ENCODE data around the gene ZNF74.
"Not testable (repeated sequence)": the region's sequence is repeated elsewhere in the genome, so short reads cannot be mapped to it uniquely, and the experiment has no call there.

The ZNF74 gene

DNA sequence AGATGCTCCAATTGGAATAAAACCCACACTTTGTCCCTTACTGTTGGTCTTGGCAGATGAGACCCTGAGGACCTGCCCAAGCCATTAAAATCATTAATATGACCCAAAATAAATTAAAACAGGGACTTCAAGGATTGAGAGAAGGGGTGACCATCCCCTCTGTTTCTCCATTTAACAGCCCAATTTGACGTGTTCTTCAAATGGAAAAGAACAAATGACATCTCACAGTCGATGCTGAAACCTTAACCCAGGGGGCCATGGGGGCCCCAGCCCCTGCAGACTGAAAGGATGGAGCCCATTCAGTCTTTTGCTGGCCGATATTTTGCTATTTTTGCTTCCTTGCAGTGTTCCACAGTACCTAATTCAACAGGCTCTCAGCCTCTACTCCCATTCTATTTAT is 20.5 kb downstream of the ZNF74 start:
- H2BK15ac ChIP-seq (ENCODE audit: low read length), result no peak overlapping the region
- no peak overlapping the region for H3K27ac ChIP-seq (replicated peaks; ENCODE audit: low read length)
- no CpG with 5 or more reads among the region's 3 CpGs for WGBS, 2 donors (ENCODE audit: extremely low coverage in 2 of 2, insufficient read length in 2 of 2, insufficient replicate concordance in 1 of 2)

DNA sequence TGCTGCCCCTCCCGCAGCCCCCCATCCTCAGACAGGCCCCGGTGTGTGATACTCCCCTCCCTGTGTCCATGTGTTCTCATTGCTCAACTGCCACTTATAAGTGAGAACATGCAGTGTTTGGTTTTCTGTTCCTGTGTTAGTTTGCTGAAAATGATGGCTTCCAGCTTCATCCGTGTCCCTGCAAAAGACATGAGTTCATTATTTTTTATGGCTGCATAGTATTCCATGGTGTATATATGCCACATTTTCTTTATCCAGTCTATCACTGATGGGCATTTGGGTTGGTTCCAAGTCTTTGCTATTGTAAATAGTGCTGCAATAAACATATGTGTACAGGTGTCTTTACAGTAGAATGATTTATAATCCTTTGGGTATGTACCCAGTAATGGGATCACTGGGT is 21.3 kb downstream of the ZNF74 start:
- not testable (repeated sequence) for H3K4me2 ChIP-seq (ENCODE audit: insufficient read depth, low read length, poor library complexity, severe bottlenecking); H2AK5ac ChIP-seq (ENCODE audit: low read depth, low read length); H3K36me3 ChIP-seq (replicated peaks in 1 of 2; ENCODE audit: control insufficient read depth in 2 of 2, insufficient read depth in 2 of 2, low read length in 2 of 2); H3K18ac ChIP-seq (ENCODE audit: low read length); H3K4me3 ChIP-seq (ENCODE audit: low read length in 2 of 2); H3K9ac ChIP-seq (ENCODE audit: low read depth, low read length, poor library complexity); H3K4ac ChIP-seq (ENCODE audit: low read length); H2BK12ac ChIP-seq (ENCODE audit: low read length); H4K8ac ChIP-seq (ENCODE audit: low read depth, low read length); H3K14ac ChIP-seq (ENCODE audit: low read length); H3K79me1 ChIP-seq (ENCODE audit: low read depth, low read length); H4K91ac ChIP-seq (ENCODE audit: low read depth, low read length, poor library complexity); H2BK5ac ChIP-seq (ENCODE audit: low read length); H3K23ac ChIP-seq (ENCODE audit: low read depth, low read length, poor library complexity); H2BK15ac ChIP-seq (ENCODE audit: low read length); H3K27me3 ChIP-seq (ENCODE audit: control insufficient read depth in 3 of 3, insufficient read depth in 3 of 3, low read depth in 1 of 3, low read length in 3 of 3); H2AFZ ChIP-seq (ENCODE audit: low read length); DNase-seq (ENCODE audit: low spot score); H3K27ac ChIP-seq (replicated peaks; ENCODE audit: low read length); H2BK120ac ChIP-seq (ENCODE audit: low read depth, low read length); H3K9me3 ChIP-seq (replicated peaks in 1 of 2; ENCODE audit: control insufficient read depth in 2 of 2, insufficient read depth in 1 of 2, low read depth in 1 of 2, low read length in 2 of 2)
- peaks cover 2 to 12% of the 10 kb centered on the region in 2 donors for H3K4me1 ChIP-seq (ENCODE audit: control insufficient read depth in 2 of 2, insufficient read depth in 1 of 2, low read depth in 1 of 2, low read length in 2 of 2)
- WGBS, 2 donors (ENCODE audit: extremely low coverage in 2 of 2, insufficient read length in 2 of 2, insufficient replicate concordance in 1 of 2), result no CpG with 5 or more reads among the region's 3 CpGs

More for the DNA sequence above, 20.5 kb downstream of the ZNF74 start:
- Histone ChIP-seq H3K14ac (ENCODE audit: low read length) (no peak overlapping the region), H4K91ac (ENCODE audit: low read depth, low read length, poor library complexity) (no peak overlapping the region), H2AK5ac (ENCODE audit: low read depth, low read length) (no peak overlapping the region), H4K8ac (ENCODE audit: low read depth, low read length) (no peak overlapping the region), H3K79me1 (ENCODE audit: low read depth, low read length) (no peaks in the 10 kb centered on the region), H3K4me3 (ENCODE audit: low read length in 2 of 2) (no peak overlapping the region), H3K9me3 (replicated peaks in 1 of 2; ENCODE audit: control insufficient read depth in 2 of 2, insufficient read depth in 1 of 2, low read depth in 1 of 2, low read length in 2 of 2) (no peaks in the 10 kb centered on the region), H3K9ac (ENCODE audit: low read depth, low read length, poor library complexity) (no peak overlapping the region), H3K27me3 (ENCODE audit: control insufficient read depth in 3 of 3, insufficient read depth in 3 of 3, low read depth in 1 of 3, low read length in 3 of 3) (no peaks in the 10 kb centered on the region), H2AFZ (ENCODE audit: low read length) (no peak overlapping the region), H2BK120ac (ENCODE audit: low read depth, low read length) (no peak overlapping the region), H3K23ac (ENCODE audit: low read depth, low read length, poor library complexity) (no peak overlapping the region), H2BK12ac (ENCODE audit: low read length) (no peak overlapping the region), H2BK5ac (ENCODE audit: low read length) (no peak overlapping the region), H3K4me1 (ENCODE audit: control insufficient read depth in 2 of 2, insufficient read depth in 1 of 2, low read depth in 1 of 2, low read length in 2 of 2) (peaks cover 2 to 11% of the 10 kb centered on the region in 2 donors), H3K18ac (ENCODE audit: low read length) (no peak overlapping the region), H3K36me3 (replicated peaks in 1 of 2; ENCODE audit: control insufficient read depth in 2 of 2, insufficient read depth in 2 of 2, low read length in 2 of 2) (no peaks in the 10 kb centered on the region), H3K4me2 (ENCODE audit: insufficient read depth, low read length, poor library complexity, severe bottlenecking) (no peak overlapping the region), H3K4ac (ENCODE audit: low read length) (no peak overlapping the region)
- DNase-seq (ENCODE audit: low spot score), result no peak

DNA sequence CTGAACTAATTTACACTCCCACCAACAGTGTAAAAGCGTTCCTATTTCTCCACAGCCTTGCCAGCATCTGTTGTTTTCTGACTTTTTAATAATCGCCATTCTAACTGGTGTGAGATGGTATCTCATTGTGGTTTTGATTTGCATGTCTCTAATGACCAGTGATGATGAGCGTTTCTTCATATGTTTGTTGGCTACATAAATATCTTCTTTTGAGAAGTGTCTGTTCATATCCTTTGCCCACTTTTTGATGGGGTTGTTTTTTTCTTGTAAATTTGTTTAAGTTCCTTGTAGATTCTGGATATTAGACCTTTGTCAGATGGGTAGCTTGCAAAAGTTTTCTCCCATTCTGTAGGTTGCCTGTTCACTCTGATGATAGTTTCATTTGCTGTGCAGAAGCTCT is 21.7 kb downstream of the ZNF74 start:
- not testable (repeated sequence) for H3K4ac ChIP-seq (ENCODE audit: low read length); H2BK120ac ChIP-seq (ENCODE audit: low read depth, low read length); H3K23ac ChIP-seq (ENCODE audit: low read depth, low read length, poor library complexity); H3K36me3 ChIP-seq (replicated peaks in 1 of 2; ENCODE audit: control insufficient read depth in 2 of 2, insufficient read depth in 2 of 2, low read length in 2 of 2); H2BK15ac ChIP-seq (ENCODE audit: low read length); H2AK5ac ChIP-seq (ENCODE audit: low read depth, low read length); H3K27ac ChIP-seq (replicated peaks; ENCODE audit: low read length); DNase-seq (ENCODE audit: low spot score); H2AFZ ChIP-seq (ENCODE audit: low read length); H3K9ac ChIP-seq (ENCODE audit: low read depth, low read length, poor library complexity); H4K91ac ChIP-seq (ENCODE audit: low read depth, low read length, poor library complexity); H3K18ac ChIP-seq (ENCODE audit: low read length); H3K27me3 ChIP-seq (ENCODE audit: control insufficient read depth in 3 of 3, insufficient read depth in 3 of 3, low read depth in 1 of 3, low read length in 3 of 3); H3K14ac ChIP-seq (ENCODE audit: low read length); H3K4me2 ChIP-seq (ENCODE audit: insufficient read depth, low read length, poor library complexity, severe bottlenecking); H2BK12ac ChIP-seq (ENCODE audit: low read length); H3K4me3 ChIP-seq (ENCODE audit: low read length in 2 of 2); H3K79me1 ChIP-seq (ENCODE audit: low read depth, low read length); H4K8ac ChIP-seq (ENCODE audit: low read depth, low read length); H2BK5ac ChIP-seq (ENCODE audit: low read length); H3K9me3 ChIP-seq (replicated peaks in 1 of 2; ENCODE audit: control insufficient read depth in 2 of 2, insufficient read depth in 1 of 2, low read depth in 1 of 2, low read length in 2 of 2)
- peaks cover 2 to 15% of the 10 kb centered on the region in 2 donors for H3K4me1 ChIP-seq (ENCODE audit: control insufficient read depth in 2 of 2, insufficient read depth in 1 of 2, low read depth in 1 of 2, low read length in 2 of 2)
- WGBS, 2 donors (ENCODE audit: extremely low coverage in 2 of 2, insufficient read length in 2 of 2, insufficient replicate concordance in 1 of 2), result no CpG with 5 or more reads among the region's 3 CpGs

DNA sequence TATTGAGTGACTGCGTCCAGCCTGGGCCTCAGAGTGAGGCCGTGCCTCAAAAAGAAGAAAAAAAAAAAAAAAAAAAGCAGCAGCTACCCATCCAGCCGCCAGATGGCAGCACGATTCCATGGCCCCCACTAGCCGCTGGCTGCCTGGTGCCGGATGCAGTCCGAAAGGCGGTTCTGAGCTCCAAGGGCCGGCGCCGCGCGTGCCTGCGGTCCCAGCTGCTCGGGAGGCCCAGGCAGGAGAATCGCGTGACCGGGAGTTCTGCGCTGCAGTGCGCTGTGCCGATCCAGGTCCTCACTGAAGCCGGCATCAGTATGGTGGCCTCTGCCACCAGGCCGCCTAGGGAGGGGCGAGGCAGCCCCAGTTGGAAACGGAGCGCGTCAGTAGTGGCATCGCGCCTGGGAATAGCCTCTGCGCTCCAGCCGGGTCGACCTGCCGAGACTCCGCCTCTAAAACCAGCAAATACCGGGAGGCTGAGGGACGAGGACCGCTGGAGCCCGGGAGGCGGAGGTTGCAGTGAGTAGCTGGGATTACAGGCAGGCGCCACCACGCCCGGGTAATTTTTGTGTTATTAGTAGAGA is 24.3 kb downstream of the ZNF74 start:
- H2AFZ ChIP-seq (ENCODE audit: low read length), result peak overlapping the region; percentile 100
- H4K91ac ChIP-seq (ENCODE audit: low read depth, low read length, poor library complexity), result no peak overlapping the region
- H3K27me3 ChIP-seq (ENCODE audit: control insufficient read depth in 3 of 3, insufficient read depth in 3 of 3, low read depth in 1 of 3, low read length in 3 of 3), result no peaks in the 10 kb centered on the region
- peak overlapping the region; percentile 98 for H3K18ac ChIP-seq (ENCODE audit: low read length)
- peak overlapping the region; percentile 78 for H3K4me2 ChIP-seq (ENCODE audit: insufficient read depth, low read length, poor library complexity, severe bottlenecking)
- H2AK5ac ChIP-seq (ENCODE audit: low read depth, low read length), result peak overlapping the region; percentile 93
- peak overlapping the region; percentile 39 for H3K14ac ChIP-seq (ENCODE audit: low read length)
- peaks cover 0 to 2% of the 10 kb centered on the region in 2 donors for H3K9me3 ChIP-seq (replicated peaks in 1 of 2; ENCODE audit: control insufficient read depth in 2 of 2, insufficient read depth in 1 of 2, low read depth in 1 of 2, low read length in 2 of 2)
- no peak overlapping the region for H2BK12ac ChIP-seq (ENCODE audit: low read length)
- H3K4ac ChIP-seq (ENCODE audit: low read length), result no peak overlapping the region
- peaks cover 0 to 1% of the 10 kb centered on the region in 2 donors for H3K36me3 ChIP-seq (replicated peaks in 1 of 2; ENCODE audit: control insufficient read depth in 2 of 2, insufficient read depth in 2 of 2, low read length in 2 of 2)
- no CpG with 5 or more reads among the region's 42 CpGs for WGBS, 2 donors (ENCODE audit: extremely low coverage in 2 of 2, insufficient read length in 2 of 2, insufficient replicate concordance in 1 of 2)
- H3K23ac ChIP-seq (ENCODE audit: low read depth, low read length, poor library complexity), result peak overlapping the region; percentile 100
- no peaks in the 10 kb centered on the region for H3K79me1 ChIP-seq (ENCODE audit: low read depth, low read length)
- H2BK5ac ChIP-seq (ENCODE audit: low read length), result no peak overlapping the region
- no peak overlapping the region for H3K27ac ChIP-seq (replicated peaks; ENCODE audit: low read length)
- H2BK15ac ChIP-seq (ENCODE audit: low read length), result peak overlapping the region; percentile 90
- peak overlapping the region; percentile 40 to 78 for H3K4me3 ChIP-seq (ENCODE audit: low read length in 2 of 2)
- peak overlapping the region; percentile 79 for H3K9ac ChIP-seq (ENCODE audit: low read depth, low read length, poor library complexity)
- DNase-seq (ENCODE audit: low spot score), result peak; percentile 71
- H2BK120ac ChIP-seq (ENCODE audit: low read depth, low read length), result peak overlapping the region; percentile 67
- H3K4me1 ChIP-seq (ENCODE audit: control insufficient read depth in 2 of 2, insufficient read depth in 1 of 2, low read depth in 1 of 2, low read length in 2 of 2), result peaks cover 7 to 18% of the 10 kb centered on the region in 2 donors
- peak overlapping the region; percentile 52 for H4K8ac ChIP-seq (ENCODE audit: low read depth, low read length)
